ENCODE data around the gene STX8. TPM values are rescaled to one million over a fixed set of nuclear protein-coding genes. Genes with fewer than 3 reads are reported as not detected.

STX8 gene
- total RNA-seq, 4 donors from 2014 or later = 38.8 to 102 (median 68.5) TPM

GRCh38 chr17:9549215-9549614 lies 26.4 kb downstream of the STX8 start:
- DNase-seq = no peak
- no peak for TF ChIP-seq CTCF (IDR thresholded peaks at IDR 0.05)
- TF ChIP-seq POLR2A (IDR thresholded peaks at IDR 0.05) = no peak
- Histone ChIP-seq H3K9me3 (no peaks in the 10 kb centered on the region), H3K36me3 (no peaks in the 10 kb centered on the region), H3K27me3 (no peaks in the 10 kb centered on the region), H3K4me3 (no peak overlapping the region), H3K4me1 (no peaks in the 10 kb centered on the region), H3K27ac (no peak overlapping the region)

GRCh38 chr17:9544221-9544620 lies 31.4 kb downstream of the STX8 start:
- no peaks in the 10 kb centered on the region for H3K9me3 ChIP-seq
- TF ChIP-seq CTCF (IDR thresholded peaks at IDR 0.05) = no peak
- no peak for DNase-seq
- peaks cover 0 to 7% (median 0%) of the 10 kb centered on the region in 3 donors for H3K36me3 ChIP-seq
- no peak overlapping the region for H3K27ac ChIP-seq
- H3K4me3 ChIP-seq = no peak overlapping the region
- H3K4me1 ChIP-seq = no peaks in the 10 kb centered on the region
- no peaks in the 10 kb centered on the region for H3K27me3 ChIP-seq

GRCh38 chr17:9541718-9542117 lies 33.9 kb downstream of the STX8 start:
- no peaks in the 10 kb centered on the region for H3K27me3 ChIP-seq
- DNase-seq = no peak
- no peak overlapping the region for H3K27ac ChIP-seq
- no peaks in the 10 kb centered on the region for H3K9me3 ChIP-seq
- TF ChIP-seq CTCF (IDR thresholded peaks at IDR 0.05) = no peak
- no peak for TF ChIP-seq POLR2A (IDR thresholded peaks at IDR 0.05)
- H3K36me3 ChIP-seq = peaks cover 0 to 7% (median 0%) of the 10 kb centered on the region in 3 donors
- no peaks in the 10 kb centered on the region for H3K4me1 ChIP-seq
- no peak overlapping the region for H3K4me3 ChIP-seq

- no peak for TF ChIP-seq CTCF (IDR thresholded peaks at IDR 0.05)
- TF ChIP-seq POLR2A (IDR thresholded peaks at IDR 0.05) = no peak
- Histone ChIP-seq H3K9me3 (no peaks in the 10 kb centered on the region), H3K27me3 (no peaks in the 10 kb centered on the region), H3K4me1 (no peaks in the 10 kb centered on the region), H3K27ac (no peak overlapping the region), H3K4me3 (no peak overlapping the region), H3K36me3 (peaks cover 0 to 7% (median 0%) of the 10 kb centered on the region in 3 donors)
- no peak for DNase-seq
Measured at GRCh38 chr17:9538626-9539025, 37.0 kb downstream of the STX8 start.

GRCh38 chr17:9537177-9537776 lies 38.3 kb downstream of the STX8 start:
- TF ChIP-seq CTCF (IDR thresholded peaks at IDR 0.05) (no peak), POLR2A (IDR thresholded peaks at IDR 0.05) (no peak)
- no peak for DNase-seq
- Histone ChIP-seq H3K27ac (no peak overlapping the region), H3K9me3 (no peaks in the 10 kb centered on the region), H3K4me1 (no peaks in the 10 kb centered on the region), H3K36me3 (peaks cover 0 to 7% (median 0%) of the 10 kb centered on the region in 3 donors), H3K27me3 (no peaks in the 10 kb centered on the region), H3K4me3 (no peak overlapping the region)

GRCh38 chr17:9536061-9536460 lies 39.6 kb downstream of the STX8 start:
- Histone ChIP-seq H3K27ac (no peak overlapping the region), H3K36me3 (peaks cover 0 to 7% (median 0%) of the 10 kb centered on the region in 3 donors), H3K27me3 (no peaks in the 10 kb centered on the region), H3K4me1 (no peaks in the 10 kb centered on the region), H3K9me3 (no peaks in the 10 kb centered on the region), H3K4me3 (no peak overlapping the region)
- DNase-seq = no peak
- TF ChIP-seq CTCF (IDR thresholded peaks at IDR 0.05) (no peak), POLR2A (IDR thresholded peaks at IDR 0.05) (no peak)

All from Peyer's patch (tissue), 4 donors.